Aorta (tissue), 5 donors: ENCODE data around the gene PRCC. TPM values are rescaled to one million over a fixed set of nuclear protein-coding genes. Genes with fewer than 3 reads are reported as not detected.

Experiments used
- ATAC-seq: fragments of 200-7000 bp; cut with Tn5 transposase; one replicate; pipeline ENCODE4 v1.9.1; 2022; ENCODE audit warnings: moderate library complexity; ENCODE audit not compliant: low FRiP score
- DNase-seq, 2 donors: peaks; one replicate each; pipeline ENCODE4 v3.0.0-alpha.2; 2020
- H3K27ac ChIP-seq, 2 donors: one replicate each; pipeline ENCODE4 v1.5.1; 2013; ENCODE audit warnings: low read length in 2 of 2, mild to moderate bottlenecking in 2 of 2, moderate library complexity in 2 of 2, control low read depth in 1 of 2, inconsistent platforms in 1 of 2, low read depth in 1 of 2
- H3K27me3 ChIP-seq, 2 donors: one replicate each; pipeline ENCODE4 v1.6.1; 2013; ENCODE audit warnings: control low read depth in 1 of 2, low read length in 1 of 2, mild to moderate bottlenecking in 1 of 2, moderate library complexity in 1 of 2; ENCODE audit not compliant: insufficient read depth in 2 of 2, control insufficient read depth in 1 of 2
- H3K36me3 ChIP-seq, 2 donors: one replicate each; pipeline ENCODE4 v1.6.1; 2013; ENCODE audit warnings: control low read depth in 1 of 2, low read length in 1 of 2, mild to moderate bottlenecking in 1 of 2; ENCODE audit not compliant: insufficient read depth in 2 of 2, control insufficient read depth in 1 of 2
- H3K4me1 ChIP-seq, 2 donors: one replicate each; pipeline ENCODE4 v1.6.1; 2013; ENCODE audit warnings: low read length in 2 of 2, control low read depth in 1 of 2, mild to moderate bottlenecking in 1 of 2, moderate library complexity in 1 of 2; ENCODE audit not compliant: insufficient read depth in 2 of 2, control insufficient read depth in 1 of 2
- H3K4me3 ChIP-seq, 2 donors: one replicate each; pipeline ENCODE4 v1.5.1; 2013; ENCODE audit warnings: low read length in 2 of 2, control low read depth in 1 of 2, mild to moderate bottlenecking in 1 of 2
- H3K9me3 ChIP-seq: one replicate; pipeline ENCODE4 v1.6.1; 2013; ENCODE audit warnings: mild to moderate bottlenecking, low read length; ENCODE audit not compliant: control insufficient read depth
- WGBS, 2 donors: extraction: QIAGEN DNeasy Blood & Tissue Kit; methylation state at CpG; one replicate each; pipeline ENCODE4 v1.1.7; 2013; 5-methylcytosine and 5-hydroxymethylcytosine counted together
- intact Hi-C, 2 donors: fragments of 100-400 bp; cut with DNase I; formaldehyde crosslinking; loops; one replicate each; pipeline versions ENCODE4 v1.14.2 to v1.15.0; 2022
- long read RNA-seq, 2 donors: library from polyadenylated mRNA; unstranded; transcript quantifications; one replicate each; pipeline ENCODE4 v2.0.0, GENCODE V29; 2020 to 2021
- polyA plus RNA-seq, 2 donors: library from polyadenylated mRNA; stranded (reverse); fragments of 200-250 nt; gene quantifications; one replicate each; pipeline ENCODE4 v1.2.3, GENCODE V29; 2013
- total RNA-seq, 2 donors: library from RNA; stranded (reverse); fragmentation: NEBNext Ultra II Directional; extraction: Animal tissue kit (Norgen Biotek cat#: 25700); gene quantifications; one replicate each; pipeline ENCODE4 v1.2.1, GENCODE V29; 2021
- donor health status: healthy with polysubstance abuse.
- donor health status: Bipolar disorder and iron deficiency.
- donor health status: DM: no; HTN: no; CAD: no.
- donor health status: DM: no; HTN: no; CAD: no.
- donor health status: DM: yes; HTN: yes; CAD: no.

The PRCC gene
- total RNA-seq (10 to 100 TPM; 41.0 to 50.2 TPM), polyA plus RNA-seq (10 to 100 TPM; 17.2 to 43.5 TPM)
- long read RNA-seq, donor 1, transcript PRCC-201 (7 exons, 2,105 nt): major isoform, 106 of 125 reads
- long read RNA-seq, donor 1, partial matches to known transcripts: 9 of 125 reads
- long read RNA-seq, donor 1, other reads (novel, unspliced or antisense): 10 of 125 reads
- long read RNA-seq, donor 2, transcript PRCC-201 (7 exons, 2,105 nt): major isoform, 26 of 36 reads
- long read RNA-seq, donor 2, partial matches to known transcripts: 6 of 36 reads
- long read RNA-seq, donor 2, other reads (novel, unspliced or antisense): 4 of 36 reads

- Histone ChIP-seq H3K27ac (peak within 1 kb of the TSS in 1 of 2 donors; percentile 83), H3K4me1 (peaks cover 2 to 3% of the 10 kb centered on the region in 2 donors), H3K4me3 (peak within 1 kb of the TSS; percentile 75 to 91), H3K27me3 (no peaks in the 10 kb centered on the region), H3K36me3 (no peaks in the 10 kb centered on the region), H3K9me3 (no peaks in the 10 kb centered on the region)
- 0% methylated on average over 45 to 50 of the region's 50 CpGs for whole genome bisulfite sequencing, 2 donors
- ATAC-seq: peak; percentile 98
- peak; percentile 98 to 99 for DNase-seq
- intact Hi-C loops: loop anchor here (1.0 to 10.0 kb wide), 4 partner anchors 16 to 82 kb away; partner anchors contain the start of genes HDGF (in 1 of the 2), ISG20L2 (in 1 of the 2), METTL25B (in 1 of the 2) and MRPL24 (in 1 of the 2)
Measured at GRCh38 chr1:156767101-156767878, at the start of gene PRCC. Gene PRCC (plus strand): TSS chr1:156767535. CDS start chr1:156767772, 237 bp downstream.

- intact Hi-C loops: no loop called here
- no peaks in the 10 kb centered on the region for H3K4me1 ChIP-seq
- H3K9me3 ChIP-seq: no peaks in the 10 kb centered on the region
- DNase-seq: no peak
- peaks cover 0 to 4% of the 10 kb centered on the region in 2 donors for H3K36me3 ChIP-seq
- no peak overlapping the region for H3K4me3 ChIP-seq
- whole genome bisulfite sequencing, 2 donors: 62 to 75% methylated on average over 2 of the region's 2 CpGs
- no peak overlapping the region for H3K27ac ChIP-seq
- no peak for ATAC-seq
- H3K27me3 ChIP-seq: no peaks in the 10 kb centered on the region
Measured at GRCh38 chr1:156721131-156721530, 46.2 kb upstream of the PRCC start.

- ATAC-seq: no peak
- WGBS, 2 donors: 82 to 83% methylated on average over 4 of the region's 4 CpGs
- Histone ChIP-seq H3K27ac (no peak overlapping the region), H3K9me3 (no peaks in the 10 kb centered on the region), H3K4me1 (no peaks in the 10 kb centered on the region), H3K36me3 (peaks cover 0 to 4% of the 10 kb centered on the region in 2 donors), H3K4me3 (no peak overlapping the region), H3K27me3 (no peaks in the 10 kb centered on the region)
- no peak for DNase-seq
- intact Hi-C loops: no loop called here
Measured at GRCh38 chr1:156721535-156721934, 45.8 kb upstream of the PRCC start.

- WGBS, 2 donors: 7 to 10% methylated on average over 18 of the region's 18 CpGs
Measured at GRCh38 chr1:156725683-156726280, 41.6 kb upstream of the PRCC start.

GRCh38 chr1:156726549-156727226 is 40.6 kb upstream of the PRCC start:
- intact Hi-C loops: loop anchor here (2.0 to 5.0 kb wide), 5 partner anchors 18 to 166 kb away; partner anchors contain the start of genes PEAR1 (in 1 of the 2) and PRCC (in 1 of the 2)
- no peaks in the 10 kb centered on the region for H3K27me3 ChIP-seq
- peaks cover 0 to 2% of the 10 kb centered on the region in 2 donors for H3K36me3 ChIP-seq
- no peak overlapping the region for H3K27ac ChIP-seq
- H3K9me3 ChIP-seq: no peaks in the 10 kb centered on the region
- DNase-seq (no peak), ATAC-seq (no peak)
- no peak overlapping the region for H3K4me3 ChIP-seq
- peaks cover 0 to 2% of the 10 kb centered on the region in 2 donors for H3K4me1 ChIP-seq
- WGBS, 2 donors: 42 to 44% methylated on average over 15 of the region's 15 CpGs

More at GRCh38 chr1:156725683-156726280, 41.6 kb upstream of the PRCC start:
- peaks cover 0 to 4% of the 10 kb centered on the region in 2 donors for H3K36me3 ChIP-seq
- peak; percentile 81 for ATAC-seq
- peak; percentile 92 to 96 for DNase-seq
- H3K27ac ChIP-seq: no peak overlapping the region
- H3K27me3 ChIP-seq: no peaks in the 10 kb centered on the region
- H3K9me3 ChIP-seq: no peaks in the 10 kb centered on the region
- intact Hi-C loops: loop anchor here (1.0 to 5.0 kb wide), 6 partner anchors 17 to 167 kb away; partner anchors contain the start of genes PEAR1 (in 1 of the 2) and PRCC (in 1 of the 2)
- H3K4me1 ChIP-seq: peaks cover 0 to 2% of the 10 kb centered on the region in 2 donors
- peak overlapping the region in 1 of 2 donors; percentile 29 for H3K4me3 ChIP-seq

GRCh38 chr1:156727492-156727891 is 39.8 kb upstream of the PRCC start:
- H3K27me3 ChIP-seq: no peaks in the 10 kb centered on the region
- H3K36me3 ChIP-seq: peaks cover 0 to 2% of the 10 kb centered on the region in 2 donors
- no peaks in the 10 kb centered on the region for H3K9me3 ChIP-seq
- peaks cover 0 to 2% of the 10 kb centered on the region in 2 donors for H3K4me1 ChIP-seq
- peak overlapping the region; percentile 83 to 89 for H3K4me3 ChIP-seq
- H3K27ac ChIP-seq: no peak overlapping the region
- intact Hi-C loops: loop anchor here (2.0 to 5.0 kb wide), 5 partner anchors 19 to 165 kb away; partner anchors contain the start of genes PEAR1 (in 1 of the 2) and PRCC (in 1 of the 2)
- ATAC-seq (no peak), DNase-seq (no peak)
- WGBS, 2 donors: 49 to 51% methylated on average over 7 of the region's 7 CpGs

- Histone ChIP-seq H3K9me3 (no peaks in the 10 kb centered on the region), H3K27ac (peak within 1 kb of the TSS; percentile 16 to 94), H3K4me1 (peaks cover 0 to 2% of the 10 kb centered on the region in 2 donors), H3K36me3 (peaks cover 0 to 2% of the 10 kb centered on the region in 2 donors), H3K4me3 (peak within 1 kb of the TSS; percentile 83 to 89), H3K27me3 (no peaks in the 10 kb centered on the region)
- ATAC-seq: peak; percentile 87
- DNase-seq: peak; percentile 88 to 95
- intact Hi-C loops: loop anchor here (2.0 to 5.0 kb wide), 5 partner anchors 19 to 164 kb away; partner anchors contain the start of genes PEAR1 (in 1 of the 2) and PRCC (in 1 of the 2)
- 0% methylated on average over 46 of the region's 46 CpGs for WGBS, 2 donors
Measured at GRCh38 chr1:156727926-156728598, 39.3 kb upstream of the PRCC start, which contains the start of gene METTL25B. Gene METTL25B (plus strand): TSS chr1:156728469. CDS start chr1:156729105, 636 bp downstream.
